ENCODE measurements around the gene NIPAL3.

Gene NIPAL3

DNA sequence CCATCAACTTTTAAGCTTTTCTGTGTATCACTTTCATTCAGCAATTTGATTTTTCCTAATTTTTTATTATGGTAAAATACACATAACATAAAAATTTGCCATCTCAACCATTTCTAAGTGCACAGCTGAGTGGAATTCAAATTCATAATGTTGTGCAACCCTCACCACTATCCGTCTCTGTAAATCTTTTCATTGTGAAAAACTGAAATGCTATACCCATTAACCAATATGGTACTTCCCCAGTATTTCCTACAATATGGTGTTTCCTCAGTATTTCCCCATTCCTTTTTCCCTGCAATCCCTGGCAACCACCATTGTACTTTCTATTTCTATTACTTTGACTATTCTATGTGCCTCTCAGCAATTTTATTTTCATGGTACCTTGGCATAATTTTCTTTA, 8.8 kb upstream of the NIPAL3 start:
- DNase-seq (ENCODE audit: extremely low spot score), result no peak
- no peak for TF ChIP-seq LEF1 (IDR thresholded peaks at IDR 0.05; ENCODE audit: borderline replicate concordance)
- TF ChIP-seq SP1 (IDR thresholded peaks at IDR 0.05), result no peak
- no peak for TF ChIP-seq NFRKB (IDR thresholded peaks at IDR 0.05)
- TF ChIP-seq ZNF384 (IDR thresholded peaks at IDR 0.05), result no peak
- TF ChIP-seq TARDBP (IDR thresholded peaks at IDR 0.05), result no peak
- no peak for TF ChIP-seq SUZ12 (IDR thresholded peaks at IDR 0.05)
- no peak for TF ChIP-seq L3MBTL2 (conservative IDR thresholded peaks at IDR 0.05)
- no peak for TF ChIP-seq FOXA1 (IDR thresholded peaks at IDR 0.05)
- no peak for TF ChIP-seq ELF4 (IDR thresholded peaks at IDR 0.05)
- TF ChIP-seq HDGF (IDR thresholded peaks at IDR 0.05; ENCODE audit: borderline replicate concordance), result no peak
- TF ChIP-seq CTBP1 (IDR thresholded peaks at IDR 0.05; ENCODE audit: borderline replicate concordance), result no peak
- TF ChIP-seq FOXM1 (IDR thresholded peaks at IDR 0.05; ENCODE audit: borderline replicate concordance), result no peak
- TF ChIP-seq FOXK2 (IDR thresholded peaks at IDR 0.05), result no peak
- TF ChIP-seq, protein P1, sequence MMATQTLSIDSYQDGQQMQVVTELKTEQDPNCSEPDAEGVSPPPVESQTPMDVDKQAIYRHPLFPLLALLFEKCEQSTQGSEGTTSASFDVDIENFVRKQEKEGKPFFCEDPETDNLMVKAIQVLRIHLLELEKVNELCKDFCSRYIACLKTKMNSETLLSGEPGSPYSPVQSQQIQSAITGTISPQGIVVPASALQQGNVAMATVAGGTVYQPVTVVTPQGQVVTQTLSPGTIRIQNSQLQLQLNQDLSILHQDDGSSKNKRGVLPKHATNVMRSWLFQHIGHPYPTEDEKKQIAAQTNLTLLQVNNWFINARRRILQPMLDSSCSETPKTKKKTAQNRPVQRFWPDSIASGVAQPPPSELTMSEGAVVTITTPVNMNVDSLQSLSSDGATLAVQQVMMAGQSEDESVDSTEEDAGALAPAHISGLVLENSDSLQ (IDR thresholded peaks at IDR 0.05), result no peak
- no peak for TF ChIP-seq ARNT (IDR thresholded peaks at IDR 0.05)
- TF ChIP-seq BHLHE40 (IDR thresholded peaks at IDR 0.05; ENCODE audit: borderline replicate concordance), result no peak
- ChIA-PET CTCF (interaction anchor here (0.7 kb wide), 1 partner anchor 60 kb away, joined by 3 read pairs; no protein-coding TSS in a partner anchor), POLR2A (no interaction called here)

DNA sequence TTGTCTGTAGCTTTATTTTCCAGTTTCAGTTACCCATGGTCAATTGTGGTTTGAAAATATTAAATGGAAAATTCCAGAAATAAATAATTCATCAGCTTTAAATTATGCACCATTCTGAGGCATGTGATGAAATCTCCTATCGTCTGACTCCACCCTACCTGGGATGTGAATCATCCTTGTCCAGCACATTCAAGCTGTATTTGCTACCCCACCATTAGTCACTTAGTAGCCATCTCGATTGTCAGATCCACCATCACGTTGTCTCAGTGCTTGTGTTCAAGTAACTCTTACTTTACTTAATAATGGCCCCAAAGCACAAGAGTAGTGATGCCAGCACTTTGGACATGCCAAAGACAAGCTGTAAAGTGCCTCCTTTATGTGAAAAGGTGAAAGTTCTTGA, 6.1 kb upstream of the NIPAL3 start:
- CTCF ChIA-PET, result interaction anchor here (0.6 to 1.4 kb wide), 3 partner anchors 10 to 461 kb away, joined by 3 to 5 read pairs (median 4); no protein-coding TSS in a partner anchor
- no peak for DNase-seq (ENCODE audit: extremely low spot score)
- TF ChIP-seq TARDBP (IDR thresholded peaks at IDR 0.05) (no peak), CTBP1 (IDR thresholded peaks at IDR 0.05; ENCODE audit: borderline replicate concordance) (no peak), SUZ12 (IDR thresholded peaks at IDR 0.05) (no peak), ARNT (IDR thresholded peaks at IDR 0.05) (no peak), NFRKB (IDR thresholded peaks at IDR 0.05) (no peak), ELF4 (IDR thresholded peaks at IDR 0.05) (no peak), HDGF (IDR thresholded peaks at IDR 0.05; ENCODE audit: borderline replicate concordance) (no peak), SP1 (IDR thresholded peaks at IDR 0.05) (no peak), FOXK2 (IDR thresholded peaks at IDR 0.05) (no peak), ZNF384 (IDR thresholded peaks at IDR 0.05) (no peak), FOXA1 (IDR thresholded peaks at IDR 0.05) (no peak), BHLHE40 (IDR thresholded peaks at IDR 0.05; ENCODE audit: borderline replicate concordance) (no peak), L3MBTL2 (conservative IDR thresholded peaks at IDR 0.05) (no peak), LEF1 (IDR thresholded peaks at IDR 0.05; ENCODE audit: borderline replicate concordance) (no peak), FOXM1 (IDR thresholded peaks at IDR 0.05; ENCODE audit: borderline replicate concordance) (no peak)
- TF ChIP-seq, protein P1 (IDR thresholded peaks at IDR 0.05), result no peak
- POLR2A ChIA-PET, result interaction anchor here (1.0 kb wide), 1 partner anchor 10 kb away, joined by 3 read pairs; no protein-coding TSS in a partner anchor

DNA sequence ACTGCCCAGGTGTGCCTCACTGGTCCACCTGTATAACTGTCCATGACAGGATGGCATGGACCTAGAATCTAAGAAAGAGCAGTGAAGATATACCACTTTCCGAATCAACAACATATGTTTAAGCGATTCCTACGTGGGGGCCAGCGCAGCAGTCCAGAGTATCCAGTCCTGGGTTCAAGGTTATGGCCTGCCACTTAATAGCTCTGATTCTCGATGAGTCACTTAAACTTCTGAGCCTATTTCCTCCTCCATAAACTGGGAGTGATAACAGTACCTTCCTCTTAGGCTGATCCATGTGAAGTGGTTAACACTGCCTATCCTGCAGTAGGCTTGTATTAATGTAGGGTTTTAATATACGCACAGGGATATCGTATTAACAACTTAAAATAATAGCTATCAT, 4.9 kb upstream of the NIPAL3 start:
- DNase-seq (ENCODE audit: extremely low spot score), result no peak
- ChIA-PET POLR2A (no interaction called here), CTCF (interaction anchor here (0.5 to 1.0 kb wide), 2 partner anchors 20 to 106 kb away, joined by 3 read pairs; no protein-coding TSS in a partner anchor)
- TF ChIP-seq HDGF (IDR thresholded peaks at IDR 0.05; ENCODE audit: borderline replicate concordance), result no peak

DNA sequence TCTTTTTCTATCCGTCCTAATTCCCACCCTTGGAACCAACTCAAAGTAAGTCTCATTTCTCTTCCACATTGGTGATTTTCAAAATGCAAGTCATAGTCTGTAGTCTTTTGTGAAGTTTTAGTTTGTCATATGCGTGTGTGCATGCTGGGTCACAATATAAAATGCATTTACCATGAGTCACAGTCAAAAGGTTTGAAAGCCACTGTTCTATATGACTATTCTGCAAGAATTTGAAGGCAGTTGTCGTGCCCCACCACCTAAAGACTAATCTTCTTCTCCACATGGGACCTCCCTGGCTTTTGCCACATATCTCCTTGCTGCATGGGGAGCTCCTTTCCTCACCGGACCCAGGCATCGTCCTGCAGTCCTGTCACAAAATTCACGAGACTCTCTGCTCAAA, 3.6 kb upstream of the NIPAL3 start:
- DNase-seq (ENCODE audit: extremely low spot score), result no peak
- ChIA-PET POLR2A (no interaction called here), CTCF (interaction anchor here (0.6 to 1.4 kb wide), 2 partner anchors 90 to 213 kb away, joined by 3 read pairs; no protein-coding TSS in a partner anchor)
- TF ChIP-seq LEF1 (IDR thresholded peaks at IDR 0.05; ENCODE audit: borderline replicate concordance) (no peak), HDGF (IDR thresholded peaks at IDR 0.05; ENCODE audit: borderline replicate concordance) (no peak), ELF4 (IDR thresholded peaks at IDR 0.05) (no peak), CTBP1 (IDR thresholded peaks at IDR 0.05; ENCODE audit: borderline replicate concordance) (no peak), FOXA1 (IDR thresholded peaks at IDR 0.05) (no peak), TARDBP (IDR thresholded peaks at IDR 0.05) (no peak), FOXK2 (IDR thresholded peaks at IDR 0.05) (no peak), L3MBTL2 (conservative IDR thresholded peaks at IDR 0.05) (no peak), SUZ12 (IDR thresholded peaks at IDR 0.05) (no peak), ARNT (IDR thresholded peaks at IDR 0.05) (no peak), SP1 (IDR thresholded peaks at IDR 0.05) (no peak), ZNF384 (IDR thresholded peaks at IDR 0.05) (no peak), BHLHE40 (IDR thresholded peaks at IDR 0.05; ENCODE audit: borderline replicate concordance) (no peak)
- TF ChIP-seq, protein P1 (IDR thresholded peaks at IDR 0.05), result no peak

DNA sequence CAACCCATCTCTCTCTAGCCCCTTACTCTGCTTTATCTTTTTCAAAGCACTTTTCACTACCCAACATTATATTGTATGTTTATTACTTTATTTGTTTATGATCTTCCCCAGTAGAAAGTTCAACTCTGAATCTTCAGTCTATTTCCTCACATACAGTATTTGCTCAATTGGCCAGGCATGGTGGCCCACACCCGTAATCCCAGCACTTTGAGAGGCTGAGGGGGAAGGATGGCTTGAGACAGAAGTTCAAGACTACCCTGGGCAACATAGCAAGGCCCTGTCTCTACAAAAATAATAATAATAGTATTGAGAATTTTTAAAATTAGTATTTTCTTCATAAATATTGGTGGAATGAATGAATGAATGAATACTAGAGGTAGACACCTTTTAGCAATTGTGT, 3.2 kb upstream of the NIPAL3 start:
- TF ChIP-seq ZNF384 (IDR thresholded peaks at IDR 0.05) (no peak), FOXA1 (IDR thresholded peaks at IDR 0.05) (no peak), L3MBTL2 (conservative IDR thresholded peaks at IDR 0.05) (no peak), FOXK2 (IDR thresholded peaks at IDR 0.05) (no peak), TARDBP (IDR thresholded peaks at IDR 0.05) (no peak), BHLHE40 (IDR thresholded peaks at IDR 0.05; ENCODE audit: borderline replicate concordance) (no peak), CTBP1 (IDR thresholded peaks at IDR 0.05; ENCODE audit: borderline replicate concordance) (no peak), HDGF (IDR thresholded peaks at IDR 0.05; ENCODE audit: borderline replicate concordance) (no peak), ELF4 (IDR thresholded peaks at IDR 0.05) (no peak)
- CTCF ChIA-PET, result interaction anchor here (0.6 to 1.4 kb wide), 3 partner anchors 20 to 214 kb away, joined by 3 to 4 read pairs (median 3); no protein-coding TSS in a partner anchor
- DNase-seq (ENCODE audit: extremely low spot score), result no peak
- POLR2A ChIA-PET, result interaction anchor here (1.0 to 1.1 kb wide), 2 partner anchors 9 to 129 kb away, joined by 3 to 4 read pairs; no protein-coding TSS in a partner anchor
